SK-N-SH treated with all-trans-retinoic acid at 6 μM for 48 hours (cell line): ENCODE data around the gene SARDH.

Experiments used
- ATAC-seq: fragments of 200-7000 bp; cut with Tn5 transposase; 3 replicates; pipeline ENCODE4 v1.9.1; 2020; ENCODE audit warnings: mild to moderate bottlenecking, moderate library complexity
- ARNTL ChIP-seq: fragments of 450-650 bp; formaldehyde crosslinking; IDR thresholded peaks from 2 replicates; pipeline ENCODE4 v1.5.0; 2020; ENCODE audit warnings: low read depth, mild to moderate bottlenecking, moderate library complexity, borderline replicate concordance
- BACH2 ChIP-seq: fragments of 250-450 bp; sonication (Bioruptor Pico); IDR thresholded peaks from 2 replicates; pipeline ENCODE4 v1.9.0; 2021; ENCODE audit warnings: mild to moderate bottlenecking, borderline replicate concordance
- CREB5 ChIP-seq: fragments of 250-450 bp; sonication (Bioruptor Pico); IDR thresholded peaks from 2 replicates; pipeline ENCODE4 v1.5.1; 2020; ENCODE audit warnings: low read depth, mild to moderate bottlenecking, moderate library complexity
- CSDC2 ChIP-seq: fragments of 250-450 bp; sonication (Bioruptor Pico); IDR thresholded peaks from 2 replicates; pipeline ENCODE4 v1.5.0; 2020; ENCODE audit warnings: mild to moderate bottlenecking, moderate library complexity
- ESRRG ChIP-seq: fragments of 250-450 bp; sonication (Bioruptor Pico); IDR thresholded peaks from 2 replicates; pipeline ENCODE4 v1.6.1; 2021; ENCODE audit warnings: mild to moderate bottlenecking
- GLIS3 ChIP-seq: fragments of 250-450 bp; sonication (Bioruptor Pico); IDR thresholded peaks from 2 replicates; pipeline ENCODE4 v1.5.0; 2020; ENCODE audit warnings: mild to moderate bottlenecking, moderate library complexity
- PATZ1 ChIP-seq: fragments of 250-450 bp; sonication (Bioruptor Pico); IDR thresholded peaks from 2 replicates; pipeline ENCODE4 v1.8.0; 2020; ENCODE audit warnings: mild to moderate bottlenecking, moderate library complexity, borderline replicate concordance
- POU6F1 ChIP-seq: fragments of 250-450 bp; sonication (Bioruptor Pico); IDR thresholded peaks from 2 replicates; pipeline ENCODE4 v1.8.0; 2021; ENCODE audit warnings: low read depth, mild to moderate bottlenecking, moderate library complexity, borderline replicate concordance
- PPARA ChIP-seq: fragments of 250-450 bp; sonication (Bioruptor Pico); IDR thresholded peaks from 2 replicates; pipeline ENCODE4 v1.5.0; 2020; ENCODE audit warnings: mild to moderate bottlenecking, borderline replicate concordance
- RARB ChIP-seq: fragments of 250-450 bp; sonication (Bioruptor Pico); IDR thresholded peaks from 2 replicates; pipeline ENCODE4 v1.8.0; 2021; ENCODE audit warnings: mild to moderate bottlenecking, moderate library complexity
- TCF4 ChIP-seq: fragments of 250-450 bp; sonication (Bioruptor Pico); IDR thresholded peaks from 2 replicates; pipeline ENCODE4 v1.8.0; 2021; ENCODE audit warnings: mild to moderate bottlenecking, moderate library complexity, borderline replicate concordance
- TOX ChIP-seq: fragments of 250-450 bp; sonication (Bioruptor Pico); IDR thresholded peaks from 2 replicates; pipeline ENCODE4 v1.8.0; 2021; ENCODE audit warnings: mild to moderate bottlenecking, moderate library complexity, borderline replicate concordance
- TSHZ2 ChIP-seq: fragments of 250-450 bp; sonication (Bioruptor Pico); IDR thresholded peaks from 2 replicates; pipeline ENCODE4 v1.5.0; 2020; ENCODE audit warnings: mild to moderate bottlenecking, moderate library complexity
- ZC3H10 ChIP-seq: fragments of 250-450 bp; sonication (Bioruptor Pico); IDR thresholded peaks from 2 replicates; pipeline ENCODE4 v1.5.1; 2021; ENCODE audit warnings: mild to moderate bottlenecking, moderate library complexity
- ZFP3 ChIP-seq: fragments of 250-450 bp; sonication (Bioruptor Pico); IDR thresholded peaks from 2 replicates; pipeline ENCODE4 v1.5.0; 2020; ENCODE audit warnings: mild to moderate bottlenecking, moderate library complexity
- ZFP30 ChIP-seq: fragments of 450-650 bp; formaldehyde crosslinking; IDR thresholded peaks from 2 replicates; pipeline ENCODE4 v1.5.0; 2022; ENCODE audit warnings: mild to moderate bottlenecking, moderate library complexity
- ZNF70 ChIP-seq: fragments of 450-650 bp; formaldehyde crosslinking; IDR thresholded peaks from 2 replicates; pipeline ENCODE4 v1.5.0; 2020; ENCODE audit warnings: mild to moderate bottlenecking, moderate library complexity
- ZNF8 ChIP-seq: fragments of 450-650 bp; formaldehyde crosslinking; IDR thresholded peaks from 2 replicates; pipeline ENCODE4 v1.5.0; 2020; ENCODE audit warnings: mild to moderate bottlenecking, moderate library complexity

The SARDH gene

GRCh38 chr9:133754688-133755227 is 16.6 kb upstream of the SARDH start:
- TF ChIP-seq ARNTL, result no peak
- TF ChIP-seq POU6F1 (CRISPR knock-in tag), result no peak
- TF ChIP-seq TOX (CRISPR knock-in tag), result no peak
- TF ChIP-seq TCF4 (CRISPR knock-in tag), result no peak
- no peak for TF ChIP-seq TSHZ2 (CRISPR knock-in tag)
- TF ChIP-seq CSDC2, result no peak
- no peak for TF ChIP-seq PATZ1
- no peak for TF ChIP-seq ZFP3 (CRISPR knock-in tag)
- TF ChIP-seq ESRRG (CRISPR knock-in tag), result no peak
- TF ChIP-seq ZFP30 (CRISPR knock-in tag), result no peak
- no peak for ATAC-seq

- TF ChIP-seq GLIS3 (CRISPR knock-in tag) (no peak), PPARA (CRISPR knock-in tag) (no peak)
- no peak for ATAC-seq
Observed at GRCh38 chr9:133754187-133754586, 16.0 kb upstream of the SARDH start.

- no peak for ATAC-seq
- TF ChIP-seq ZFP30 (CRISPR knock-in tag), result no peak
- no peak for TF ChIP-seq RARB
- TF ChIP-seq CREB5 (CRISPR knock-in tag), result no peak
- TF ChIP-seq PATZ1, result no peak
- no peak for TF ChIP-seq BACH2 (CRISPR knock-in tag)
- TF ChIP-seq TCF4 (CRISPR knock-in tag), result no peak
- TF ChIP-seq ZC3H10 (CRISPR knock-in tag), result no peak
- no peak for TF ChIP-seq PPARA (CRISPR knock-in tag)
- no peak for TF ChIP-seq ZNF70
- no peak for TF ChIP-seq ZFP3 (CRISPR knock-in tag)
Observed at GRCh38 chr9:133752739-133753446, 14.7 kb upstream of the SARDH start.

GRCh38 chr9:133750982-133751649 is 13.0 kb upstream of the SARDH start:
- no peak; the same call in 2 of the 3 replicates for ATAC-seq
- TF ChIP-seq ZC3H10 (CRISPR knock-in tag) (no peak), ARNTL (no peak), ESRRG (CRISPR knock-in tag) (no peak), ZNF8 (CRISPR knock-in tag) (no peak), ZFP3 (CRISPR knock-in tag) (no peak), PATZ1 (no peak), POU6F1 (CRISPR knock-in tag) (no peak), BACH2 (CRISPR knock-in tag) (no peak)
